Measurements from ENCODE around the gene RNASE11. TPM values are rescaled to one million over a fixed set of nuclear protein-coding genes. Genes with fewer than 3 reads are reported as not detected.

Gene RNASE11
- total and polyA plus RNA-seq, 4 donors: not detected

GRCh38 chr14:20550926-20551325 is 36.9 kb downstream of the RNASE11 start:
- Histone ChIP-seq H3K4me1 (ENCODE audit: control insufficient read depth, insufficient read depth, low read length) (no peaks in the 10 kb centered on the region), H3K9me3 (ENCODE audit: control insufficient read depth, insufficient read depth, low read length) (no peaks in the 10 kb centered on the region)
- WGBS (ENCODE audit: insufficient coverage): no CpG with 5 or more reads among the region's 2 CpGs

GRCh38 chr14:20548414-20549158 is 39.2 kb downstream of the RNASE11 start:
- Histone ChIP-seq H3K36me3 (ENCODE audit: control insufficient read depth, insufficient read depth, low read length) (no peaks in the 10 kb centered on the region), H3K27ac (ENCODE audit: low read depth, low read length) (no peak overlapping the region), H3K4me1 (ENCODE audit: control insufficient read depth, insufficient read depth, low read length) (no peaks in the 10 kb centered on the region), H3K4me3 (ENCODE audit: low read depth, low read length) (no peak overlapping the region), H3K27me3 (ENCODE audit: control insufficient read depth, insufficient read depth, low read length) (no peaks in the 10 kb centered on the region), H3K9me3 (ENCODE audit: control insufficient read depth, insufficient read depth, low read length) (no peaks in the 10 kb centered on the region)
- no peak for DNase-seq (ENCODE audit: low read depth in 4 of 6, low spot score in 6 of 6)
- 91% methylated on average over 9 of the region's 10 CpGs for WGBS (ENCODE audit: insufficient coverage)

More at GRCh38 chr14:20550926-20551325, 36.9 kb downstream of the RNASE11 start:
- no peak overlapping the region for H3K4me3 ChIP-seq (ENCODE audit: low read depth, low read length)
- DNase-seq (ENCODE audit: low read depth in 4 of 6, low spot score in 6 of 6): no peak
- H3K36me3 ChIP-seq (ENCODE audit: control insufficient read depth, insufficient read depth, low read length): no peaks in the 10 kb centered on the region
- no peak overlapping the region for H3K27ac ChIP-seq (ENCODE audit: low read depth, low read length)
- H3K27me3 ChIP-seq (ENCODE audit: control insufficient read depth, insufficient read depth, low read length): no peaks in the 10 kb centered on the region

- H3K9me3 ChIP-seq (ENCODE audit: control insufficient read depth, insufficient read depth, low read length): no peaks in the 10 kb centered on the region
- DNase-seq (ENCODE audit: low read depth in 4 of 6, low spot score in 6 of 6): no peak
- H3K27me3 ChIP-seq (ENCODE audit: control insufficient read depth, insufficient read depth, low read length): no peaks in the 10 kb centered on the region
- no peaks in the 10 kb centered on the region for H3K36me3 ChIP-seq (ENCODE audit: control insufficient read depth, insufficient read depth, low read length)
- H3K4me1 ChIP-seq (ENCODE audit: control insufficient read depth, insufficient read depth, low read length): no peaks in the 10 kb centered on the region
- WGBS (ENCODE audit: insufficient coverage): 100% methylated on average over 1 of the region's 3 CpGs
- H3K27ac ChIP-seq (ENCODE audit: low read depth, low read length): no peak overlapping the region
- H3K4me3 ChIP-seq (ENCODE audit: low read depth, low read length): no peak overlapping the region
These were observed 40.9 kb downstream of the RNASE11 start for GRCh38 chr14:20546877-20547276.

- Histone ChIP-seq H3K4me1 (ENCODE audit: control insufficient read depth, insufficient read depth, low read length) (no peaks in the 10 kb centered on the region), H3K36me3 (ENCODE audit: control insufficient read depth, insufficient read depth, low read length) (no peaks in the 10 kb centered on the region), H3K27me3 (ENCODE audit: control insufficient read depth, insufficient read depth, low read length) (no peaks in the 10 kb centered on the region), H3K27ac (ENCODE audit: low read depth, low read length) (no peak overlapping the region), H3K4me3 (ENCODE audit: low read depth, low read length) (no peak overlapping the region), H3K9me3 (ENCODE audit: control insufficient read depth, insufficient read depth, low read length) (no peaks in the 10 kb centered on the region)
- DNase-seq (ENCODE audit: low read depth in 4 of 6, low spot score in 6 of 6): no peak
- WGBS (ENCODE audit: insufficient coverage): 50% methylated on average over 3 of the region's 4 CpGs
These were observed 47.9 kb downstream of the RNASE11 start for GRCh38 chr14:20539906-20540305.

Other genes with a start within 250 kb of the RNASE11 start
- gene PARP2, start 244.4 kb downstream of the RNASE11 start, total RNA-seq: 10 to 100 TPM; 20.4 to 29.5 TPM
- gene PARP2, start 244.4 kb downstream of the RNASE11 start, polyA plus RNA-seq (ENCODE audit: insufficient read length in 2 of 2): 10 to 100 TPM; 66.2 to 66.5 TPM
- gene TEP1, start 174.5 kb downstream of the RNASE11 start, total RNA-seq: 10 to 100 TPM in 1 of 2 donors, 1 to 10 TPM in 1; 9.6 to 21.8 TPM
- gene TEP1, start 174.5 kb downstream of the RNASE11 start, polyA plus RNA-seq (ENCODE audit: insufficient read length in 2 of 2): 10 to 100 TPM; 14.0 to 18.2 TPM
- 1 to 10 TPM in 1 of 2 donors, under 1 TPM in 1; 0.89 to 2.1 TPM for gene KLHL33, start 151.8 kb downstream of the RNASE11 start, total RNA-seq
- under 1 TPM; 0.46 to 0.72 TPM for gene KLHL33, start 151.8 kb downstream of the RNASE11 start, polyA plus RNA-seq (ENCODE audit: insufficient read length in 2 of 2)
- gene OSGEP, start 133.2 kb downstream of the RNASE11 start, total RNA-seq: 10 to 100 TPM; 34.6 to 58.6 TPM
- gene OSGEP, start 133.2 kb downstream of the RNASE11 start, polyA plus RNA-seq (ENCODE audit: insufficient read length in 2 of 2): 10 to 100 TPM; 65.2 to 90.7 TPM
- 10 to 100 TPM; 40.8 to 80.9 TPM for gene APEX1, start 132.8 kb downstream of the RNASE11 start, total RNA-seq
- 100 to 1,000 TPM; 177 to 182 TPM for gene APEX1, start 132.8 kb downstream of the RNASE11 start, polyA plus RNA-seq (ENCODE audit: insufficient read length in 2 of 2)
- gene PIP4P1, start 126.6 kb downstream of the RNASE11 start, total RNA-seq: 10 to 100 TPM; 25.8 to 27.1 TPM
- gene PIP4P1, start 126.6 kb downstream of the RNASE11 start, polyA plus RNA-seq (ENCODE audit: insufficient read length in 2 of 2): 10 to 100 TPM; 59.3 to 64.4 TPM
- 10 to 100 TPM; 23.6 to 25.5 TPM for gene PNP, start 118.6 kb downstream of the RNASE11 start, total RNA-seq
- 10 to 100 TPM; 20.9 to 27.3 TPM for gene PNP, start 118.6 kb downstream of the RNASE11 start, polyA plus RNA-seq (ENCODE audit: insufficient read length in 2 of 2)
- gene RNASE10, start 82.5 kb downstream of the RNASE11 start, total RNA-seq: under 1 TPM in 1 of 2 donors, not detected in 1; 0.28 TPM
- gene RNASE10, start 82.5 kb downstream of the RNASE11 start, polyA plus RNA-seq (ENCODE audit: insufficient read length in 2 of 2): not detected
- gene RNASE9, start 27.0 kb downstream of the RNASE11 start, total RNA-seq: not detected
- gene RNASE9, start 27.0 kb downstream of the RNASE11 start, polyA plus RNA-seq (ENCODE audit: insufficient read length in 2 of 2): not detected
- not detected for gene RNASE12, start 3.4 kb upstream of the RNASE11 start, total RNA-seq
- not detected for gene RNASE12, start 3.4 kb upstream of the RNASE11 start, polyA plus RNA-seq (ENCODE audit: insufficient read length in 2 of 2)
- not detected for gene OR6S1, start 53.7 kb upstream of the RNASE11 start, total RNA-seq
- gene OR6S1, start 53.7 kb upstream of the RNASE11 start, polyA plus RNA-seq (ENCODE audit: insufficient read length in 2 of 2): not detected
- 10 to 100 TPM; 10.8 to 13.8 TPM for gene RNASE4, start 96.6 kb upstream of the RNASE11 start, total RNA-seq
- gene RNASE4, start 96.6 kb upstream of the RNASE11 start, polyA plus RNA-seq (ENCODE audit: insufficient read length in 2 of 2): 1 to 10 TPM in 1 of 2 donors, under 1 TPM in 1; 0.48 to 2.3 TPM
- gene ANG, start 100.8 kb upstream of the RNASE11 start, total RNA-seq: 1 to 10 TPM; 2.6 to 6.0 TPM
- gene ANG, start 100.8 kb upstream of the RNASE11 start, polyA plus RNA-seq (ENCODE audit: insufficient read length in 2 of 2): 1 to 10 TPM; 1.4 to 2.8 TPM
- gene EDDM3A, start 157.9 kb upstream of the RNASE11 start, total RNA-seq: not detected
- gene EDDM3A, start 157.9 kb upstream of the RNASE11 start, polyA plus RNA-seq (ENCODE audit: insufficient read length in 2 of 2): not detected
- not detected for gene EDDM3B, start 180.4 kb upstream of the RNASE11 start, total RNA-seq
- gene EDDM3B, start 180.4 kb upstream of the RNASE11 start, polyA plus RNA-seq (ENCODE audit: insufficient read length in 2 of 2): not detected
- gene RNASE6, start 193.3 kb upstream of the RNASE11 start, total RNA-seq: 10 to 100 TPM in 1 of 2 donors, 1 to 10 TPM in 1; 8.7 to 11.3 TPM
- gene RNASE6, start 193.3 kb upstream of the RNASE11 start, polyA plus RNA-seq (ENCODE audit: insufficient read length in 2 of 2): 1 to 10 TPM; 4.3 to 6.1 TPM
- 100 to 1,000 TPM in 1 of 2 donors, 10 to 100 TPM in 1; 99.1 to 223 TPM for gene RNASE1, start 214.8 kb upstream of the RNASE11 start, total RNA-seq
- 10 to 100 TPM; 50.2 to 77.1 TPM for gene RNASE1, start 214.8 kb upstream of the RNASE11 start, polyA plus RNA-seq (ENCODE audit: insufficient read length in 2 of 2)